Measurements from ENCODE around the gene KIF15.

KIF15 gene

GRCh38 chr3:44761101-44761423, 532 bp upstream of the KIF15 start:
- TF ChIP-seq CTCF (conservative IDR thresholded peaks at IDR 0.05): no peak
- peak overlapping the region; percentile 86 for H3K27ac ChIP-seq

- peak overlapping the region; percentile 86 for H3K27ac ChIP-seq
- TF ChIP-seq CTCF (conservative IDR thresholded peaks at IDR 0.05): no peak
These were observed 630 bp downstream of the KIF15 start for GRCh38 chr3:44762170-44762677.

- peak overlapping the region; percentile 86 for H3K27ac ChIP-seq
- no peak for TF ChIP-seq CTCF (conservative IDR thresholded peaks at IDR 0.05)
These were observed 1.1 kb downstream of the KIF15 start for GRCh38 chr3:44762690-44763089.

- TF ChIP-seq CTCF (conservative IDR thresholded peaks at IDR 0.05): no peak
- H3K27ac ChIP-seq: no peak overlapping the region
These were observed 2.7 kb downstream of the KIF15 start for GRCh38 chr3:44764248-44764647.

GRCh38 chr3:44771424-44772098, 10.0 kb downstream of the KIF15 start:
- no peak overlapping the region for H3K27ac ChIP-seq
- no peak for TF ChIP-seq CTCF (conservative IDR thresholded peaks at IDR 0.05)

- TF ChIP-seq CTCF (conservative IDR thresholded peaks at IDR 0.05): no peak
- no peak overlapping the region for H3K27ac ChIP-seq
These were observed 10.5 kb downstream of the KIF15 start for GRCh38 chr3:44772099-44772442.

GRCh38 chr3:44782891-44783290, 21.3 kb downstream of the KIF15 start:
- TF ChIP-seq CTCF (conservative IDR thresholded peaks at IDR 0.05): no peak

More at GRCh38 chr3:44782891-44783290, 21.3 kb downstream of the KIF15 start:
- no peak overlapping the region for H3K27ac ChIP-seq
